SU-DHL-6 (cell line): ENCODE measurements around the gene SSR3.

Experiments
- H2AFZ ChIP-seq: fragments of 200-600 bp; sonication (generic); 2 replicates; pipeline ENCODE4 v1.6.1; 2014; ENCODE audit warnings: low read depth, mild to moderate bottlenecking, moderate library complexity, mixed read lengths, antibody characterized with exemption, low read length; ENCODE audit not compliant: severe bottlenecking
- H3F3A ChIP-seq: fragments of 200-600 bp; shearing (Covaris generic); 2 replicates; pipeline ENCODE4 v1.6.0; 2016; ENCODE audit warnings: antibody characterized with exemption, mild to moderate bottlenecking; ENCODE audit not compliant: insufficient read depth
- H3K27ac ChIP-seq: fragments of 200-600 bp; sonication (generic); 2 replicates; pipeline ENCODE4 v1.5.1; 2016; ENCODE audit warnings: low read depth, mild to moderate bottlenecking, low read length, moderate library complexity, mixed read lengths
- H3K27me3 ChIP-seq: fragments of 200-600 bp; sonication (generic), shearing (Covaris generic); 2 replicates; pipeline ENCODE4 v1.6.0; 2014; ENCODE audit warnings: mild to moderate bottlenecking, low read length
- H3K36me3 ChIP-seq: fragments of 200-600 bp; sonication (generic); 2 replicates; pipeline ENCODE4 v1.6.1; 2014; ENCODE audit warnings: mild to moderate bottlenecking, low read length, mixed read lengths
- H3K4me2 ChIP-seq: fragments of 300-600, 200-600 bp; shearing (Covaris generic), sonication (generic); 2 replicates; pipeline ENCODE4 v1.6.0; 2014; ENCODE audit warnings: low read length, low read depth, mild to moderate bottlenecking; ENCODE audit not compliant: poor library complexity, severe bottlenecking
- H3K4me3 ChIP-seq: fragments of 200-600 bp; sonication (generic); 2 replicates; pipeline ENCODE4 v1.5.1; 2014; ENCODE audit warnings: antibody characterized with exemption, low read length, mild to moderate bottlenecking, mixed read lengths; ENCODE audit not compliant: insufficient read depth, poor library complexity, severe bottlenecking
- H3K79me2 ChIP-seq: fragments of 200-600 bp; sonication (generic); 2 replicates; pipeline ENCODE4 v1.6.1; 2014; ENCODE audit warnings: mild to moderate bottlenecking, low read length, moderate library complexity; ENCODE audit not compliant: insufficient read depth
- H3K9ac ChIP-seq: fragments of 200-600 bp; sonication (generic); 2 replicates; pipeline ENCODE4 v1.7.0; 2014; ENCODE audit warnings: mild to moderate bottlenecking, low read length
- H3K9me2 ChIP-seq: fragments of 200-600 bp; sonication (generic); replicated peaks from 2 replicates; pipeline ENCODE4 v1.6.1; 2014; ENCODE audit warnings: low read length; ENCODE audit not compliant: insufficient read depth
- H3K9me3 ChIP-seq: fragments of 200-600 bp; sonication (generic); 2 replicates; pipeline ENCODE4 v1.6.1; 2014; ENCODE audit warnings: low read length, mixed read lengths; ENCODE audit not compliant: insufficient read depth
- H4K20me1 ChIP-seq: fragments of 200-600 bp; sonication (generic); 2 replicates; pipeline ENCODE4 v1.6.1; 2014; ENCODE audit warnings: low read depth, mild to moderate bottlenecking, antibody characterized with exemption, low read length, moderate library complexity, mixed read lengths
- EZH2phosphoT487 ChIP-seq: fragments of 200-600 bp; sonication (generic), shearing (Covaris generic); conservative IDR thresholded peaks from 2 replicates; pipeline ENCODE4 v1.6.1; 2018; ENCODE audit warnings: mild to moderate bottlenecking, antibody characterized with exemption, low read length, moderate library complexity, mixed read lengths
- TF ChIP-seq, protein P1 (sequence below): fragments of 200-600 bp; sonication (generic); IDR thresholded peaks from one replicate; pipeline ENCODE4 v1.5.1; 2017; ENCODE audit warnings: antibody characterized with exemption, mild to moderate bottlenecking, low read length, moderate library complexity; ENCODE audit not compliant: insufficient read depth, poor library complexity, severe bottlenecking

The SSR3 gene

DNA sequence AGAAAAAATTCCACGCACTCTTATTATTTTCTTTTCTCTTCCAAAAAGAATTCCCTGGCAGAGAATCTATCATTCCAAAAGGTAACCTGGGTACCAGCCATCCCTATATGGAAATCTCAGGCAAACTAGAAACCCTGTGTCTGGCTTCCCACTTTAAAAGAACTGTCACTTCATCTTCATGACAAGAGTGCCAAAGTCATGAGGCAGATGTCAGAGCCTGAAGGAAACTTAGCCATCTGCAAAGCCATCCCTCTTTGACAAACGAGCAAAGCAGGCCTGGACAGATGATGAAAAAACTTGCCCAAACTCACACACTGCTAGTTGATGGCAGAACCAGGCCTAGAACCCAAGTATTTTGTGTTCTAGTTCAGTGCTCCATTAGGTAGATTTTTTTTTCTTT is 15.9 kb downstream of the SSR3 start:
- Histone ChIP-seq H3K27me3 (no peaks in the 10 kb centered on the region), H3K4me2 (no peak overlapping the region), H3K4me3 (no peak overlapping the region), H3K9ac (no peak overlapping the region), H3F3A (no peaks in the 10 kb centered on the region; the same call in 1 of the 2 replicates), H3K27ac (no peak overlapping the region), H3K9me3 (no peaks in the 10 kb centered on the region), H3K79me2 (no peaks in the 10 kb centered on the region), H3K36me3 (peaks cover 13% of the 10 kb centered on the region; the same call in 1 of the 2 replicates), H2AFZ (no peak overlapping the region), H3K9me2 (no peaks in the 10 kb centered on the region), H4K20me1 (no peaks in the 10 kb centered on the region)
- no peak for TF ChIP-seq EZH2phosphoT487
- TF ChIP-seq, protein P1, sequence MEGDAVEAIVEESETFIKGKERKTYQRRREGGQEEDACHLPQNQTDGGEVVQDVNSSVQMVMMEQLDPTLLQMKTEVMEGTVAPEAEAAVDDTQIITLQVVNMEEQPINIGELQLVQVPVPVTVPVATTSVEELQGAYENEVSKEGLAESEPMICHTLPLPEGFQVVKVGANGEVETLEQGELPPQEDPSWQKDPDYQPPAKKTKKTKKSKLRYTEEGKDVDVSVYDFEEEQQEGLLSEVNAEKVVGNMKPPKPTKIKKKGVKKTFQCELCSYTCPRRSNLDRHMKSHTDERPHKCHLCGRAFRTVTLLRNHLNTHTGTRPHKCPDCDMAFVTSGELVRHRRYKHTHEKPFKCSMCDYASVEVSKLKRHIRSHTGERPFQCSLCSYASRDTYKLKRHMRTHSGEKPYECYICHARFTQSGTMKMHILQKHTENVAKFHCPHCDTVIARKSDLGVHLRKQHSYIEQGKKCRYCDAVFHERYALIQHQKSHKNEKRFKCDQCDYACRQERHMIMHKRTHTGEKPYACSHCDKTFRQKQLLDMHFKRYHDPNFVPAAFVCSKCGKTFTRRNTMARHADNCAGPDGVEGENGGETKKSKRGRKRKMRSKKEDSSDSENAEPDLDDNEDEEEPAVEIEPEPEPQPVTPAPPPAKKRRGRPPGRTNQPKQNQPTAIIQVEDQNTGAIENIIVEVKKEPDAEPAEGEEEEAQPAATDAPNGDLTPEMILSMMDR: no peak

DNA sequence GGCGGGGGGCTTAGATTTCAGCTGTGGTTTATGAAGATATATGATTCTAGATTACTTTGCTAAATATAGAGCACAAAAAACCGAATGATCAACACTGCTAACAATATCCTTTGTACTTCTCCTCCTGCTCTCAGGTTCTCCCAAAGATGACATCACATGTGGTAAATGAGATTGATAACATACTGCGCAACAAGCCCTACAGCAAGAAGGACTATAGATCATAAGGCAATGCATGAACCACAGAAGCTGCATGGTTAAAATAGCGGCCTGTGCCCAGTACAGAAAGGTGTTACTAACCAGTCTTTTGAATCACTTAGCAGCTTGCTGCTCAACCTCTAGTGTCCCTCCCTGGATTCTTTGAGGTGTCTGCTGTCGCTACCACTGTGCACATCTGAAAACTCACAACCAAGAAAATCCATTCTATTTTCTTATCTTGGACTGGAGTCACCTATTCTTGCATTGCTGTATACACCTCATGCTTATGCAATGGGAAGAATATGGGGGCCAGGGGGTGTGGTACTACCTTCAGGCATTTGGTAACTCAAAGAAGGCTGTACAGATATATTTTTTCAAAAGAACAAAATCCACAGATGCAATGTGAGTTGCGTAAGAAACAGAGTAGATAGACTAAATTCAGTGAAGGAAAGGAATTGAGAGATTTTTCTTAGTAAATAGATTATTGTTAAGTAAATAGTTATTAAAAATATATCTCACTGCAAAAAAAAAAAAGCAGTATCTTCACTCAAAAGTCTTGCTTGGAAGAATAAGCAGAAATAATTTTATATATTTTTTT is 18.2 kb downstream of the SSR3 start:
- peaks cover 13% of the 10 kb centered on the region; the same call in 1 of the 2 replicates for H3K36me3 ChIP-seq
- no peaks in the 10 kb centered on the region; the same call in 1 of the 2 replicates for H3F3A ChIP-seq
- no peak overlapping the region for H3K4me3 ChIP-seq
- H3K4me2 ChIP-seq: no peak overlapping the region
- no peak for TF ChIP-seq EZH2phosphoT487
- TF ChIP-seq, protein P1: no peak
- H3K27ac ChIP-seq: no peak overlapping the region
- H2AFZ ChIP-seq: no peak overlapping the region
- H3K27me3 ChIP-seq: no peaks in the 10 kb centered on the region
- H3K9ac ChIP-seq: no peak overlapping the region
- H3K9me2 ChIP-seq: no peaks in the 10 kb centered on the region
- H4K20me1 ChIP-seq: no peaks in the 10 kb centered on the region
- H3K79me2 ChIP-seq: no peaks in the 10 kb centered on the region
- H3K9me3 ChIP-seq: no peaks in the 10 kb centered on the region

DNA sequence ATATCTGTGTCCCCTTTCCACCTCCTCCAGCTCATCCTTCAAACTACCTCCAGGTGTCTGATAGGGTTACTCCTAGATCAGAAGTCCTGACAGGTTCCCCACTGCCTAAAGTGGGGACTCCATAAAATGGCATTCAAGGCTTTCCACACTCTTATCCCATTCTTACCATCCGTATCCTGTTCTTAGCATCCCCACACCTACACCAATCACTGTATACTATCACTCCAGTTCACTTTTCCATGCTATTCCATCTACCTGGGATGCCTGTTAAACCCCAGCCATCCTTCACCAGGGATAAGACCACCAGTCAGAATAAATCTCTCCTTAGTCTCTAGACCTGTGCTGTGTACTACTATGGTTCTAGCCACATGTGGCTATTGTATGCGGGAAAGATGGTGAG is 19.1 kb downstream of the SSR3 start:
- Histone ChIP-seq H2AFZ (no peak overlapping the region), H3K4me2 (no peak overlapping the region), H3F3A (no peaks in the 10 kb centered on the region), H3K9me2 (no peaks in the 10 kb centered on the region), H3K27me3 (no peaks in the 10 kb centered on the region), H3K79me2 (no peaks in the 10 kb centered on the region), H3K9ac (no peak overlapping the region), H3K9me3 (no peaks in the 10 kb centered on the region), H3K4me3 (no peak overlapping the region), H3K36me3 (peaks cover 13% of the 10 kb centered on the region; the same call in 1 of the 2 replicates), H3K27ac (no peak overlapping the region), H4K20me1 (no peaks in the 10 kb centered on the region)
- TF ChIP-seq, protein P1: no peak
- TF ChIP-seq EZH2phosphoT487: no peak
